Activated effector memory CD4-positive, alpha-beta T cell treated with Interleukin-2 at 50 U/mL for 16 hours (primary cell): ENCODE data around the gene HP.
A peak's percentile ranks its signal among the peaks of the same experiment; 100 is the strongest.
"Not testable (repeated sequence)": the region's sequence is repeated elsewhere in the genome, so short reads cannot be mapped to it uniquely, and the experiment has no call there.

Source experiments
- DNase-seq: peaks from one replicate; pipeline ENCODE4 v3.0.0-alpha.2; 2020

Gene HP, protein sequence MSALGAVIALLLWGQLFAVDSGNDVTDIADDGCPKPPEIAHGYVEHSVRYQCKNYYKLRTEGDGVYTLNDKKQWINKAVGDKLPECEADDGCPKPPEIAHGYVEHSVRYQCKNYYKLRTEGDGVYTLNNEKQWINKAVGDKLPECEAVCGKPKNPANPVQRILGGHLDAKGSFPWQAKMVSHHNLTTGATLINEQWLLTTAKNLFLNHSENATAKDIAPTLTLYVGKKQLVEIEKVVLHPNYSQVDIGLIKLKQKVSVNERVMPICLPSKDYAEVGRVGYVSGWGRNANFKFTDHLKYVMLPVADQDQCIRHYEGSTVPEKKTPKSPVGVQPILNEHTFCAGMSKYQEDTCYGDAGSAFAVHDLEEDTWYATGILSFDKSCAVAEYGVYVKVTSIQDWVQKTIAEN

GRCh38 chr16:72054254-72054847 is at the start of gene HP:
Gene HP, plus strand, starts transcription at chr16:72054505. Its CDS starts 148 bp downstream, at chr16:72054653.
- not testable (repeated sequence) for DNase-seq

DNA sequence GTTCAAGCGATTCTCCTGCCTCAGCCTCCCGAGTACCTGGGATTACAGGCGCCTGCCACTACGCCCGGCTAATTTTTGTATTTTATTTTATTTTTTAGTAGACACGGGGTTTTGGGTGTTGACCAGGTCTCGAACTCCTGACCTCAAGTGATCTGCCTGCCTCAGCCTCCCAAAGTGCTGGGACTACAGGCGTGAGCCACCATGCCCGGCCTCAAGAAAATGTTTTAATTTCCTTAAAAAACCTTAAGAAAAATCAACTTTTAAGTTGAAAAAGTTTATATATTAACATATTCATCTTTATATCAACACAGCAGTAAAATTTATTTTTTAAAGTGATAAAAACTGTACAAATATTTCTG is 46.3 kb upstream of the HP start:
- not testable (repeated sequence) for DNase-seq

- peak; percentile 97 for DNase-seq
Observed at GRCh38 chr16:72008424-72009216, 45.7 kb upstream of the HP start, which contains the start of gene DHODH. Gene DHODH, plus strand, starts transcription at chr16:72008744. Its CDS starts 21 bp downstream, at chr16:72008765.

DNA sequence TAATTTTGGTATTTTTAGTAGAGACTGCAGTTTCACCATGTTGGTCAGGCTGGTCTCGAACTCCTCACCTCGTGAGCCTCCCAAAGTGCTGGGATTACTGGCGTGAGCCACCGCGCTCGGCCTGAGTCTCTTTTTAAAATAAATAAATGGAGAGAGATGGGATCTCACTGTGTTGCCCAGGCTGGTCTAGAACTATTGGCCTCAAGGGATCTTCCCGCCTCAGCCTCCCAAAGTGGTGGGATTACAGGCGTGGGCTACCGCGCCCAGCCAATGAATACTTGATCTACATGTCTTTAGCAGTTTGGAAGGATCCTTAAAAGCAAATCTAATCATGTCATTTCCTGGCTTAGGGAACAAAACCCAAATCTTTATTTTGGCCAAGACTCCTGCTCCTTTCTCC is 44.5 kb upstream of the HP start:
- no peak for DNase-seq

DNA sequence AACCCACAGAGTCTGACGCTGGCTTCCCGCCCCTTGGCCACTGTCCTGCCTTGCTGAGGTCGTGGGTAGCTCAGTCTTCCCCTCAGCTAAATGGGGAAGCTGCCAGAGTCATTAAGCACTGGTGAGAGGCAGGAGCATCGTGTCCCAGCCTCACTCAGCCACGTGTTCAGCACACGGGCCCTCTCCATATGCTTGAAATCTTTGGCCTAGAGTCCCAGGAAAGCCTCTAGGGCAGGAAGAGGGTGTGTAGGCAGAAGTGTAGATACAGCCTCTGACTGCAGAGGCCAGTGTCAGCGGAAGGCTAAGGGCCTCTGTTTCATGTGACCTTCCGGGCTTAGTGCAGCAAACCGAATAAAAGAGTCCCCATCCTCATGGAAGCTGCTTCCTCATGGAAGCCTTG is 41.7 kb upstream of the HP start:
- DNase-seq, result no peak

- no peak for DNase-seq
Observed at GRCh38 chr16:72013389-72013788, 40.9 kb upstream of the HP start.

GRCh38 chr16:72013888-72014581 is 40.3 kb upstream of the HP start:
- DNase-seq, result no peak

DNA sequence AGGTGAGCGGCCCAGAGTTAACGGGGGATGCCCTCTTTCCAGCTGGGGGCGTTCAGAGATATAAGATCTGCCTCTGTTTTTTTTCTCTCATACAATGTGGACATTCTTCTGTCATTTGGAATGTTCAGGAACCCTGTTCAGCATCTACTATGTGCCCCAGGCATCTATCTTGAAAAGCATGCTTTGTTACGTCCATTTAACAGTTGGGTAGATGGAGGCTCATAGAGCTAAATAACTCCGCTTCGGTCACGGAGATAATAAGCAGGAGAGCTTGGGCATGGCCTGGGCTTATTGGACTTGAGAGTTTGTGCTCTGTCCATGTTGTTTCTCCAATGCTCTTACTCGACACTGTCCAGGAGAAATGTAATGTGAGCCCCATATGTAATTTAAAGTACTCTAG is 39.6 kb upstream of the HP start:
- DNase-seq, result no peak

DNA sequence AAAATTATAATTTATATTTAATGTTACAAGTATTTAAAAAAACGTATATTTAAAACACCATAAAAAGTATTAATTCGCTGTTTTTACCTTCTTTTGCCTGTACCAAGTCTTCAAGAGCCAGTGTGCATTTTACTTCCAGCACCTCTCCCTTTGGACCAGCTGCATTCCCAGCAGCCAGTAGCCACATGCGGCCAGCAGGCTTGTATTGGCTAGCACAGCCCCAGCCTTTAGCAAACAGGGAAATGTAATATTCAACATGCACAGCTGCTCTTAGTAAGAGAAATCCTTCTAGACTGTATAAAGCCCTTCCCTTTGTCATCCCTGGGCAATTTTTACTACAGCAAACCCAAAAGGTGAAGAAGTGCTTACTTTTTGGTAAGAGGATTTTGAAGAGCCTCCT is 39.2 kb upstream of the HP start:
- no peak for DNase-seq

- DNase-seq, result no peak
Observed at GRCh38 chr16:72018470-72018869, 35.8 kb upstream of the HP start.

- DNase-seq, result no peak
Observed at GRCh38 chr16:72021043-72021442, 33.3 kb upstream of the HP start.

- no peak for DNase-seq
Observed at GRCh38 chr16:72022127-72022526, 32.2 kb upstream of the HP start.

- no peak for DNase-seq
Observed at GRCh38 chr16:72023962-72024361, 30.3 kb upstream of the HP start.

DNA sequence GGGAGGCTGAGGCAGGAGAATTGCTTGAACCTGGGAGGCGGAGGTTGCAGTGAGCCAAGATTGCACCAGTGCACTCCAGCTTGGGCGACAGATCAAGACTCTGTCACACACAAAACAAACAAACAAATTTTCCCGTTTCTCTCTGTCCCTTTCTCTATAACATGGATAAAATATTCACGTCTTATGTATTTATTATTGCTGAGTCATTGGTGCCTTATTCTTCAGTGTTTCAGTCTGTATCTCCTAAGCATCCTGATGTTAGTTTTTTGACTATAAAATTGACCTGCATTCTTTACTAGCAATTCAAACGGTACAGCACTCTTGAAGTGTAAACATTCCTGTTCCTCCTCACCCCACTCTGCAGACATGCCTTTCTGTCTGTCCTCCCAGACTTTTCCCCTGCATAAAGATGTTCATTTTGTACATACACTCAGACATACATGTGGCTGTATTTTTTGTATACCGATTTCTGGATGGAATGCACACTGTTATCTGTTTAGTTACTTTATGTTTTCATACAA is 29.4 kb upstream of the HP start:
- DNase-seq, result no peak

- no peak for DNase-seq
Observed at GRCh38 chr16:72025404-72026114, 28.7 kb upstream of the HP start.

GRCh38 chr16:72027669-72028378 is 26.5 kb upstream of the HP start:
- DNase-seq, result no peak

DNA sequence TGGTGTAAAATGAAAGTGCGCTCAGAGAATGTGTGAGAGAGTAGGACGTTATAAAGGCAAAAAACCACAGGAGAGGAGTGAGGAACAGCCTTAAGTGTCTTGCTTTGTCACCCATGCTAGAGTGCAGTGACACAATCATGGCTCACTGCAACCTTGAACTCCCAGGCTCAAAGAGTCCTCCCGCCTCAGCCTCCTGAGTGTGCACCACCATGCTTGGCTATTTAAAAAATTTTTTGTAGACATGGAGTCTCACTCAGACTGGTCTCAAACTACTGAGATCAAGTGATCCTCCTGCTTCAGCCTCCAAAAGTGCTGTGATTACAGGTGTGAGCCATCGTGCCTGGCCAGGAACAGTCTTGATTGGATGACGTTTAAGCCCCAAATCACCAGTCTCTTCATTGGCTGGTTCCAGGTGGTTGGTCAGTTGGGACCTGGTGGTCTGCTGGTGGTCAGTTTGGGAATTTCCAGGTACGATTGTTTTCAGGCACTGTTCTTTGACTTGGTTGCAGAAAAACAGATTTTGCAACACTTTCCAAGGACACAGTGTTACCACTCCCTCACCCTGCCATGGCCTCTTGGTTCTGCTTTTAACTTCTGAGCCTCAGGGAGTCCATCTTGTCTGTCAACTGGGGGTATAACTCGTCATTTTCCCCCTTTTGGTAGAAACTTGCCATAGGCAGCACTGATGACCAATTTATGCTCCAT is 24.6 kb upstream of the HP start:
- no peak for DNase-seq

GRCh38 chr16:72033437-72033836 is 20.9 kb upstream of the HP start:
- DNase-seq, result no peak

GRCh38 chr16:72036098-72036497 is 18.2 kb upstream of the HP start:
- no peak for DNase-seq

GRCh38 chr16:72042157-72042660 is 12.1 kb upstream of the HP start:
- no peak for DNase-seq

DNA sequence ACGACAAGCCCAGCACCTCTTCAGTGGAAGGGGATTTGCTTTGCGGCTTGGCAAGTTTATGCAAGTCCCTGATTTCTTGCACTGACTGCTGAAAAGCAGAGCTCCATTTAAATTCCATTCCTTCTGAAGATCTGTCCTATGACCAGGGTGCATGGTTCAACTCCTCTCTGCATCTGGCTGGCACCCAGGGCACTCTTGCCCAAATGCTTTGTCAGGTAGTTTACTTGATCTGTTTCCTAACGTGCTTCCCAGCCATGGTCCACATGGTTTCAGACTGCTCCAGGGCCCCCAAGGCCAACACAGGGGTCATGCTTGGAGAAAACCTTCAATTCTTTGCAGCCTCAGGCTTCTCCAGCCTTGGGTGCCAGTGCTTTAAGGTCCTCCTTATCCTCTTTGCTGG is 11.2 kb upstream of the HP start:
- DNase-seq, result no peak
